ENCODE results near the gene PPP1R12C.

The PPP1R12C gene

DNA sequence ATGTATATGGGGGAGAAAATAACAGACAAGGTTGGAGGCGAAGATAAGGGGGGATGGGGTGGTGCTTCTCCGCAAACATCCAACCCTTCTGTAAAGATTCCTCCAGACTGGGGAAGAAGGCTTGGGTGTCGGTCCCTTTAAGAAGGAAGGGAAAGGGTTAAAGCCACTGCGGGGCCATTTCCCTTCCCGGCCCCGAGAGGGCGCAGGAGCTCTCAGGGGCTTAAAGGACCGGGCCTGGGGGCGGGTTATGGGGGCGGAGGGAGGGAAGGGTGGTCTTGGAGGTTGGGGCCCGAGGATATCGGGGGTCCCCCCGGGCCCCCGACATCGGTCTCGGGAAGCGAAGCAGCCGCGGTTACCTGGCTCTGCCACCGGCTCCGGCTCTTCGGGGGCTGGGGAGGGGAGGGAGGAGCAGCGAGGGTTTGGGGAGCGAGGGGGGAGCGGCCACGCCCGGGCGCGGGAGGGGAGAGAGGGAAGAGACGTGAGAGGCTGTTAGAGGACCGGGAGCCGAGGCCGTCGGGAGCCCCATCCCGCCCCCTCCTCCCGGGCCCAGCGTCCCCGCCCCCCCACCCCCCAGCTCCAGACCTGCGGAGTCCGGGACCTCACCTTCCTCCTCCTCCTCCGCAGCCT, 28.8 kb upstream of the PPP1R12C start:
- DNase-seq, result peak; percentile 45

DNA sequence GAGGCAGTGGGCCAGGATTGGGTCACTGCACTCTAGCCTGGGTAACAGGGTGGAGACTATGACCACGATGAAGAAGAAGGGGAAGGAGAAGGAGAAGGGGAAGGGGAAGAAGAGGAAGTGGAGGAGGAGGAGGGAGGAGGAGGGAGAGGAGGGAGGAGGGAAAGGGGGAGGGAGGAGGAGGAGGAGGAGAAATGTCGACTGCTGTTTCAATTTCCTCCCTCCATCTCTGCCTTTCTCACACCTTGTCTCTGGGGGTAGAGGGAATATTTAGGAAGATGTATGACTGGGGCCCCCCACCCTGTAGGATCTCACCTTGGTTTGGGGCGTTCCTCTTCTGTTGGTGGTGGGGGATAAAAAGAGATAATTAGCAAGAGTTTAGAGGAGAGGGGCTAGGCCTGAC, 27.8 kb upstream of the PPP1R12C start:
- DNase-seq, result no peak

GRCh38 chr19:55141696-55142095, 24.3 kb upstream of the PPP1R12C start:
- no peak for DNase-seq

DNA sequence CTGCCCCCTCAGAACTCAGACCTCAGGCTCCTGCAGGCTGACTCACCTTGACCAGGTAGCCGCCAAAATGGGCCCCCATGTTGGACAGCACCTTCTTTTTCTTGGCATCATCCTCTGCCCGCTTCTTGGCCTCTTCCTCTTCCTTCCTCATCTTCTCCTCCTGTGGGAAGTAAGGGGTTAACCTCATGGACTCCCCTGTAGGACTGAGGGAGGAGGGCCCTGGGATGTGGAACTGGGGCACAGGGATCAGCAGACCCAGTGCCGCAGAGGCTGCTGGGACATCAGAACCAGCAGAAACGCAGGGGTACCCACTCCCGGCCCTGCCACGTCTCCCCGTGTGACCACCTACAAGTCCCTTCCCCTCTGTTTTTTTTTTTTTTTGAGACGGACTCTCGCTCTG, 20.5 kb upstream of the PPP1R12C start:
- DNase-seq, result no peak

GRCh38 chr19:55136399-55137102, 19.1 kb upstream of the PPP1R12C start:
- DNase-seq, result no peak

GRCh38 chr19:55134736-55135135, 17.3 kb upstream of the PPP1R12C start:
- no peak for DNase-seq

DNA sequence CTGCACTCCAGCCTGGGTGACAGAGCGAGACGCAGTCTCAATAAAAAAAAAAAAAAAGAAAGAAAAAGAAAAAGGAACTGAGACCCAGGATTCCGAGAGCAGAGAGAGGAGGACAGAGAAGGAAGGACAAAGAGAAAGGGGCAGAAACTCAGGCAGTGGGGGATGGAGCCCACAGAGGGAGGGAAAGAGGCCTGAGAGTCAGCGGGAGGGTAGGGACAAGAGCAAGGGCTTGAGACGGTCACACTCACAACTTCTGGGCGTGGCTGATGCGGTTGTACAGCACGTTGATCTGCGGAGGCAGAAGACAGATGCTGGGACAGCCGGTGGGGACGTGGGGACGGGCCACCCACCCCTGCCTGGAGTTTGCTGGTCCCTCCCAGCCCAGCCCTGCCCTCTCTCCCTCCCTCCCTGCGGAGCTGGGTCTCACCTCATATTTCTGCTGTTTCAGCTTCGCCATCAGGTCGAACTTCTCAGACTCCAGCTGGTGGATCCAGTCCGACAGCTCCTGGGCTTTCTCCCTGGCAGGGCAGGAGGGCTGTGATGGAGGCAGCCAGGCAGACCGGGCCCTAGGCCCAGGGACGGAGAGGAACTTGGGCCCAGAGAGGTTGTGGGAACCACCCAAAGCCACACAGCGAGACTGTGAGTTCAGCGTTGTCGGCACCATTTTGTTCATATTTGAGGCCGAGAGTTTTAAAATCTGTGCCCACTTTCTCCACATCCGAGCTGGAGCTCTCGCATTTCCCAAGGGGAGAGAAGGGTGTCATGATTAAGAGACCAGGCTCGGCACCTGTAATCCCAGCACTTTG, 16.4 kb upstream of the PPP1R12C start:
- no peak for DNase-seq

DNA sequence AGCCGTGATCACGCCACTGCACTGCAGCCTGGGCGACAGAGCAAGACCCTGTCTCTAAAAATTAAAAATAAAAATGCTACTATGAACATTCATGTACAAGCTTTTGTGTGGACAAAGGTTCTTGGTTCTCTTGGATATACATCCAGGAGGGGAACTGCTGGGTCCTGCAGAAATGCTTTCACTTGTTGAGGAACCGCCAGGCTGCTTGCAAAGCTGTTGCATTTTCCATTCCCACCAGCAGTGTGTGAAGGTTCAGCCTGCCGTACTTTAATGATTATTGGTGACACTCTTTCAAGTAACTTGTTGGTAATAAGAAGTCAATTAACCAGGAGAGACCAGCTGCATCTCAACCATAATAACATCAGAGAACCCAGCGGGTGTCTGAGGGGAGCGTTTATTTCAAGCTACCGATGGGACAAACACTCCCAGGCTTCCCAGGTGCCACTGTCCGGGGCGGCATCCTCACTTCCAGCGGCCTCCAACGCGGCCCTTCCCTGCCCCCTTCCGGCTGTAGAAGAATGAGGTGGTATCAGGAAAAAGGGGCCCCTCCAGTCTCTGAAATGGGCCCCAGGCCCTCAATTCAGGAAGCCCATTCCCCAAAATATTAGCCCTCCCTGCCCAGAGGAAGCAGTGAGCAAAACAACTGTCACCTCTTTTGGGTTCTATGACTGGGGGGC, 15.2 kb upstream of the PPP1R12C start:
- no peak for DNase-seq

GRCh38 chr19:55131421-55131820, 14.0 kb upstream of the PPP1R12C start:
- DNase-seq, result no peak

DNA sequence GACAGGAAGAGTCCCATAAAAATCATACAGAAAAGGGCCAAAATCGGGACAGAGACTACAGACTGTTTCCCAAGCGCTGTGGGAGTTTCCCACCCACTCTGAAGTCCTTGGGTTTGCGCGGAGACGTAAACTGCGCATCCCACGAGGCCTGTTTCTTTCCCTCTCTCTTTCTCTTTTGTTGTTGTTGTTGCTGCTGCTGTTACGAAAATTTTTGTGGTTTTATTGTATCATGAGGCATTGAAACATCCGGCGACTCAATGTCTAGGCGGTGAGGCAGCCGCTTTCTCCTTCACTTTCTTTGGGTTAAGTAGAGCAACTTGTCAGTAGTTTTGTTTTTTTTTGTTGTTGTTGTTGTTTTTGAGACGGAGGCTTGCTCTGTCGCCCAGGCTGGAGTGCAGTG, 1.6 kb upstream of the PPP1R12C start:
- DNase-seq, result no peak

GRCh38 chr19:55118401-55118991, 1.1 kb upstream of the PPP1R12C start:
- DNase-seq, result peak; percentile 9

DNA sequence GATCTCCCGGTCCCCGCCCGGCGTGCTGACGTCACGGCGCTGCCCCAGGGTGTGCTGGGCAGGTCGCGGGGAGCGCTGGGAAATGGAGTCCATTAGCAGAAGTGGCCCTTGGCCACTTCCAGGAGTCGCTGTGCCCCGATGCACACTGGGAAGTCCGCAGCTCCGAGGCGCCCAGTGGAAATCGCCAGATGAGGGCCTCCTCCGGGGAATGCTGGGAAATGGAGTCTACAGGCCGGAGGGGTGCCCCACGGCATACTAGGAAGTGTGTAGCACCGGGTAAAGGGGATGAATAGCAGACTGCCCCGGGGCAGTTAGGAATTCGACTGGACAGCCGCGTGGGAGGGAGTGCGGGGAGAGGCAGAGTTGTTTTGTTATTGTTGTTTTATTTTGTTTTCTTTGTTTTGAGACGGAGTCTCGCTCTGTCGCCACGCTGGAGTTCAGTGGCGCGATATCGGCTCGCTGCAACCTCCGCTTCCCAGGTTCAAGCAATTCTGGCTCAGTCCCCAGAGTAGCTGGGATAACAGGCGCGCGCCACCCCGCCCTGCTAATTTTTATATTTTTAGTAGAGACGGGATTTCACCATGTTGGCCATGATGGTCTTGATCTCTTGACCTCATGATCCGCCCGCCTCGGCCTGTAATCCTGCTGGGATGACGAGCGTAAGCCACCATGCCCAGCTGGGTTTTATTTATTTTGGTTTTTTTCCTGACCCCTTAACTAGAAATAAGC, 390 bp upstream of the PPP1R12C start:
- peak; percentile 93 for DNase-seq

- DNase-seq, result peak; percentile 29
Measured at GRCh38 chr19:55116232-55116858, 1.1 kb downstream of the PPP1R12C start.

DNA sequence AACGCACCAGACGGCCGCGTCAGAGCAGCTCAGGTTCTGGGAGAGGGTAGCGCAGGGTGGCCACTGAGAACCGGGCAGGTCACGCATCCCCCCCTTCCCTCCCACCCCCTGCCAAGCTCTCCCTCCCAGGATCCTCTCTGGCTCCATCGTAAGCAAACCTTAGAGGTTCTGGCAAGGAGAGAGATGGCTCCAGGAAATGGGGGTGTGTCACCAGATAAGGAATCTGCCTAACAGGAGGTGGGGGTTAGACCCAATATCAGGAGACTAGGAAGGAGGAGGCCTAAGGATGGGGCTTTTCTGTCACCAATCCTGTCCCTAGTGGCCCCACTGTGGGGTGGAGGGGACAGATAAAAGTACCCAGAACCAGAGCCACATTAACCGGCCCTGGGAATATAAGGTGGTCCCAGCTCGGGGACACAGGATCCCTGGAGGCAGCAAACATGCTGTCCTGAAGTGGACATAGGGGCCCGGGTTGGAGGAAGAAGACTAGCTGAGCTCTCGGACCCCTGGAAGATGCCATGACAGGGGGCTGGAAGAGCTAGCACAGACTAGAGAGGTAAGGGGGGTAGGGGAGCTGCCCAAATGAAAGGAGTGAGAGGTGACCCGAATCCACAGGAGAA, 1.9 kb downstream of the PPP1R12C start:
- no peak for DNase-seq

- DNase-seq, result no peak
Measured at GRCh38 chr19:55114566-55115145, 2.8 kb downstream of the PPP1R12C start.

- DNase-seq, result peak; percentile 2
Measured at GRCh38 chr19:55113570-55114039, 3.8 kb downstream of the PPP1R12C start.

GRCh38 chr19:55112777-55113569, 4.5 kb downstream of the PPP1R12C start:
- DNase-seq, result no peak

GRCh38 chr19:55112246-55112776, 5.1 kb downstream of the PPP1R12C start:
- no peak for DNase-seq

DNA sequence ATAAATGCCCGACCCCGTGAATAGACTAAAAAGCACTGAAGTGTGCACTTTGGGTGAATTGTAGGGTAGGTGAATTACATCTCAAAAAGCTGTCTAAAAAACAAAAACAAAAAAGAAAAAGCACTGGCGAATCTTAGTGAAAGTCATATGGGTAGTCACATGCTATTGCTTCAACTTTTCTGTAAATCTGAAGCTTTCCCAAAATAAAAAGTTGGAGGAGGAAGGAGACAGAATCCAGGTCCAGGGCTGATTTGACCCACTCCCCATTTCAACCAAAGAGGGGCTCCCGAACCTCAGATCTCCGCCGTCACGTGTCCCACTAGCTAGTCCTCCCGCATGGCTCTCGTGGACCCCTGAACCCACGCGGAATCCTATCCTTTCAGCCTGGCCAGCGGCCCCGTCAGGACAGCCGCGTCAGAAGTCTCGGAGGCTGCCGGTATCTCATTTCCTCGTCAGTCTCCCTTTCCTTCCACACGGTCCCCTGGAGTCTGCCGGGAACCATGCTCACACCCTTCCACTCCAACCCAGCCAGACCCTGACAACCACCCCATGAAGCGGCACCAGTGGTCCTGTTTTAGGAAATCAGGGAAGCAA, 6.1 kb downstream of the PPP1R12C start:
- DNase-seq, result no peak
